CD4-positive, alpha-beta T cell treated with Interleukin-4 for 1 hour (primary cell): ENCODE data around the gene CPPED1.

Source experiments
- DNase-seq, 2 donors: peaks; one replicate each; pipeline ENCODE4 v3.0.0-alpha.2; 2020 to 2022

Gene CPPED1

DNA sequence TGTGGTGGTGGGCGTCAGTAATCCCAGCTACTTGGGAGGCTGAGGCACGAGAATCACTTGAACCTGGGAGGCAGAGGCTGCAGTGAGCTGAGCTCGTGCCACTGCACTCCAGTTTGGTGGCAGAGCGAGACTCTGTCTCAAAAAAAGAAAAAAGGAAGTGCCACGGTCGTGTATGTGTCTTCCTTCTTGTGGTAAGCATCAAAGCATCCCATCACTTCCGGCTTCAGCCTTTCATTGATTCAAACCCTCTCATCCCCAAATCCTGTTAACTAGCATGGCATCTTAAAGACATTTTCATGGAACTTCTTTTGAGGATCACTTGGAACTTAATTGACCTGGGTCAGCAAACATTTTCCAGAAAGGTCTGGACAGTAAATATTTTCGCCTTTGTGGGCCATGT, 126.2 kb downstream of the CPPED1 start:
- DNase-seq: no peak

- DNase-seq: no peak
Observed at GRCh38 chr16:12675852-12676251, 127.8 kb downstream of the CPPED1 start.

- DNase-seq: no peak
Observed at GRCh38 chr16:12675046-12675445, 128.6 kb downstream of the CPPED1 start.

GRCh38 chr16:12674524-12674923, 129.2 kb downstream of the CPPED1 start:
- no peak for DNase-seq

DNA sequence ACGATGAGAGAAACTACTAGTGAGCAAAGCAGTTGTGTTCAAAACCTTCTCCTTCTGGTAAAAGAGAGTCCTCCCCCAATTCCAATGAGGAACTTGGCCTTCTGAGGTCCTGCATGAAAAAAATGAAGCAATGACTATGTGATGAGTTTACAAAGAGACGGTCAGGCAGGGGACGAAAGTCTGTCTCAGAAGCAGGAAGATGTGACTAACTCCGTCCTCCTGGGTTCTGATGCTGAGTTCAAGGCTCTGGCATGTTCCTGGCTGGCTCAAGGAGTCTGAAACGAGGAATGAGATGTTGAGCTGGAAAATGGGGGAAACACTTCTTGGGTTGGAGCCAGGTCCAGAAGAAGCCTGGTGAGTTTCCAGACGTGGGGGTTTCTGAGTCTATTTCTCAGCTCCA, 129.6 kb downstream of the CPPED1 start:
- DNase-seq: no peak

DNA sequence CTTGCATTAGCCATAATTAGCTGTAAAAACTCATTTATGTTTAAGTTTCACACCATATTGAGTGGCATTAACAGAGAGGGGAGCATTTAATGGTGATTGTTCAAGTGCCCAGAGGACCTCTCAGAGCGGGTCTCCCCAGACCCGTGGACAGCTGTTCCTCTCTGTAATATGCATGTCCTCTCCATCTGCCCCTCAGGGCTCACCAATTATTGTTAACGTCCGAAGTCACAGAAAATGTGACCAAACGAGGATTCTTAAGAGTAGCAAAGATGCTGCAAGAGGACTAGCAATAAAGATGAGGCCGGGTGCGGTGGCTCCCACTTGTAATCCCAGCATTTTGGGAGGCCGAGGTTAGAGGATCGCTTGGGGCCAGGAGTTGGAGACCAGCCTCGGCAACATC, 130.2 kb downstream of the CPPED1 start:
- no peak for DNase-seq

- DNase-seq: no peak
Observed at GRCh38 chr16:12672986-12673385, 130.7 kb downstream of the CPPED1 start.

GRCh38 chr16:12669908-12670307, 133.8 kb downstream of the CPPED1 start:
- DNase-seq: no peak

GRCh38 chr16:12667909-12668308, 135.8 kb downstream of the CPPED1 start:
- DNase-seq: no peak

DNA sequence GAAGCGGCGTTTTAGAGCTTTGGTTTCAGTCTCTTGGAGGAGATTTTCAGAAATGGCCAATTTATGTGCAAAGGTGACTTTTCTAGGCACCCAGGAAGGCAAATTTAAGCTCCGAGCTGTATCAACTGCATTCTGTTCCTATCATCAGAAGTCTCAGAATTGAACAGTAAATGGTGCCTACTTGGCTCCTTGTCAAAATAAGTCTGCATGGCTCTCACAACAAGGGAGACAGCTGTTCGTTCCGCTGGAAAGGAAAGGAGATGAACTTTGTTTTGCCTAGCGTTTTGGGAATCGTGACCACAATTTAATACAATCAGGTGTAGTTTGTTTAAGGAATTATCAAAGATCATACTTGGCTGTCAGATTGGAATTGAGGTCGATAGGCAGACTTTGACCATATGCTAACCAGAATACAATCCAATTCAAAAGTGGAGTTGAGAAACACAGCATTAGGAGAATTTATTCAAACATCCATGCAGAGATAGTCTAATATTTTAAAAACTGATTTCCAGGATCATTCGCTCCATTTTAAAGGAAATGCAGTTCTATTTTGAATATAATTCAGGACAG, 139.4 kb downstream of the CPPED1 start:
- DNase-seq: no peak

DNA sequence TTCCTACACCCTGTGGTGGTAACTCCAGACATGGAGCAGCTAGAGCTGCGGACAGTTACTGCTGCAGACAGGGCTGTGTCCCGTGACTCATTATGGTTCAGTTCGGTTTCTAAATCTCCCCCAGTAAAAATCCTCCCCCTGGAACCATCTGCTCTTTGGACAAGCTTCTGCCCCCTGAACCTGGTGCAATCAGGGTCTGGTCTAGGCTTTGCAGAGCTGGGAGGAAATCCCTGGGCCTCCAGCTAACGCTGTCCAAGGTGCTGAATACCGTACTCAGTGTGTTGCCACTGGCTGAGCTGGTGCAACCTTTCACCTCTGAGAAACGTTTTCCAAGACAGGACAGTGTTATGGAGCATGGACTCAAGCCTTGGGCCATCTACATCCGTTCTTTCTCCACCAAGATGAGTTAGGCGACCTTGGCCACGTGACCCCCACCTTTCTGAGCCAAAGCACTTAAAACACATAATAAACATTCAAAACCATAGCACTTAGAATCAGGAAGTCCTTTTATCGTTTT, 142.0 kb downstream of the CPPED1 start:
- DNase-seq: no peak

- DNase-seq: no peak
Observed at GRCh38 chr16:12659871-12660270, 143.8 kb downstream of the CPPED1 start.

- no peak for DNase-seq
Observed at GRCh38 chr16:12658506-12658905, 145.2 kb downstream of the CPPED1 start.

DNA sequence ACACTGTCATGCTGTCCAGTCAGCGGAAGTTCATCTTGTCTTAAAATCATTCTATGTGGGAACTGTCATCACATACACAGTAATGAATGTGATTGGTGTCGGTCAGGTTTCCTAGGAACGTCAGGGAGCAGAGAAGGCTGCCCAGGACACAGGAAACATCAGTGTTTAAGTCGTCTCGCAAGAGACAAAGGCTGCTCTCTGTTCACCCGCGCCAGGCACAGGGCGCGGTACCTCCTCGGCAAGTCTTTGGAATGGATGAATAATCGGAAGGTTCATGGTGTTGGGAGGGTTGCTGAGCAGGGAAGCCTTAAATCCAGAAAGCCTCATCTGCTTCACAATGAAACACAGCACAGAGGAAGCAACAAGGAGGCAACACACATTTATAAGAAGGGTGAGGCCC, 148.2 kb downstream of the CPPED1 start:
- DNase-seq: no peak

DNA sequence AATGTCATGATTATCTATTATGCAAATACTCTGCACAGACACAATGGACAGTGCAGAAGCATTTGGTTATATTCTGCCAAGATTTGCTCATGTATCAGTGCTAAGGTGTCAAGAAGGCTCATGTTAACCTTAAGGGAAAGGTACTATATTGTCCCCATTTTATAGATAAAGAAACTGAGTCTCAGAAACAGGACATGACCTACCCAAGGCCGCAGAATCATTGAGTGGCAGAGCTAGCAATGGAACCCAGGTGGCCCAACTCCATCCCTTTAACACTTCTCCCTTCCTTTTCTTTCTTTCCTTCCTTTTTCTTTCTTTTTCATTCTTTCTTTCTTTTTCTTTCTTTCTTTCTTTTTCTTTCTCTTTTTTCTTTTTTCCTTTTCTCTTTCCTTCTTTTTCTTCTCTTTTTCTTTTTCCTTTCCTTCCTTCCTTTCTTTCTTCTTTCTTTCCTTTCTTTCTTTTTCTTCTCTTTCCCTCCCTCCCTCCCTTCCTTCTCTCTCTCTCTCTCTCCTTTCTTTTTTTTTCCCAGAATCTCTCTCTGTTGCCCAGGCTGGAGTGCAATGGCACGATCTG, 149.8 kb downstream of the CPPED1 start:
- no peak for DNase-seq

DNA sequence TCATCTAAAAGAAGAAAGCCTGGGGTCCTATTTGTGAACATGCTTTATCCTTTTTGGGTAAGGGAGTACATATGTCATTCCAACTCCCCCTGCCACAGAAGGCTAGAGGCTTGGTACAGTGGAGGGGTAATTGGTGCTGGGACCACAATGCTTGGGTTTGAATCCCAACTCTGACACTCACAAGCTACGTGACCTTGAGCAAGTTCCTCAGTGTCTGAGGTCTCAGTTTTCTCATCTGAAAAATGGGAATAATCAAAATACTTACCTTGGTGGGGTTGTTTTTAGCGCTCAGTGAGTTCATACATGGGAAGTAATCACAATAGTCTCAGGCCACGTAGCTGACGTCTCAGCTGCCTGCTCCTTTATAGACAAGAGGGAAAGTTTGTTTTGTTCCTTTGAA, 150.8 kb downstream of the CPPED1 start:
- no peak for DNase-seq

DNA sequence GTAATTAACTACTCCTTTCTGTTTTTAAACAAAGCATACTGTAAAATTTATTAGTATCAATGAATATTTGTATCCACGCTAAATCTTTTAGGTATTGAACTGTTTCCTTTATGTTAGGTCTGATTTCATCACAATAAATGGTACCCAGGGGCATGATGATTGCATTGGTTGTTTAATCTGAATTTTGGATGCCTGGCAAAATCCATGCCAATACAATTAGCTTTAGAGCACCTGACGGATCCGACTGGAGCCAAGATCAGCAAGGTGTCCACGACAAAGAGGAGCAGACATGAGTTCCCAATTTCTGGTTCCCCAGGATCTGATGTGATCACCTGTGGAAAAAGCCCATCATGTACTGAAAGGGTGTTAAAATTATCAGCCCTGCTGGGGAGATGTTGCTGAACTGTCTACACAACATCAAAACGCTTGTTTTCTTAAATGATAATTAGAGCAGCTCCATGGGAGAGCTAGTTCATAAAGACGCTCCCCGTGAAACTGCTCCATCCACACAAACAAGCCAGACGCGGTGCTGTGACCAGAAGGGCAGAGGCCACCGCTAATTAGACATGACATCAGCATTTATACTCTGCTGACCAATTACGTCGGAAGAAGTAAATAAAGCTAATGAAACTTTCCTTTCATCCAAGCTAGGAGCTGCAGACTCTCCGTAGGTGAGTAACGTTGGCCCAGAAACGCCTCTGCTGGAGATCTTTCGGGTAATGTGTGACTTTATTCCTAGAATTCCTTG, 151.7 kb downstream of the CPPED1 start:
- DNase-seq: no peak

- DNase-seq: no peak
Observed at GRCh38 chr16:12649356-12649755, 154.3 kb downstream of the CPPED1 start.

DNA sequence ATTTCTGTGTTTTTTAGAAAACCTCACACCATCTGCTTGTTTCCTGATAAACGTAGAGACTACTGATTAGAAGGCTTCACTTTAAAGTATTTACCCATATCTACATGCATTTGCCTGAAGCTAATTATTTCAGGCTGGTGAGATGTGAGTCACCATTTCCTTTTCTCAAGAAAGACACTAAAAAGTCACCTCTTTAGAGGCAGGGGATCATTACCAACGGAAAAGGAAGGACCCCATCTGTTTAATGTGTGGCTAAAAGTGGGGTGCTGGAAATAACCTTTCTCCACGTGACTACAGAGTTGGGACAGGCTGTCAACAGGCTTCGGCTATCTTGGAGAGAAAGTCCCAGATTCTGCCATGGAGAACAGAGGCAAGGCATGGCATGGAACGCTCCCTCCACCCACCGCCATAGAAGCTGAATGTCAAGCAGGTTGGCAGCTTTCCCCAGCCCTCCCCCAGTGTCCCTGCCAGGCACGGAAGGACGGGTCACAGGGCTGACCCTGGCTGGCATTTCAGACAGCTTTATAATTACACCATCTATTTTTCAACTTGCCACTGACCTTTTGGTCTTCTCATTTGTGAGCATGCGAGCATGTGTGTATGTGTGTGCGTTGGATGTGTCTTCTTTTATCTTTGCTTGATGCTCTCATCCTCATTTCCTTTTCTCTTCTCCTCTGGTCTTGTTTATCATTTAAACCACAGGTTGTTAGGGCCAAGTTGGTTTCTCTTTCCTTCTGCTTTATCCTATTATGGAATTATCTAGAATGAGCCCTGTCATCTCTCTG, 157.0 kb downstream of the CPPED1 start:
- DNase-seq: peak in 1 of 2 donors; percentile 24

- DNase-seq: no peak
Observed at GRCh38 chr16:12646098-12646489, 157.6 kb downstream of the CPPED1 start.

- no peak for DNase-seq
Observed at GRCh38 chr16:12643034-12643455, 160.6 kb downstream of the CPPED1 start.

DNA sequence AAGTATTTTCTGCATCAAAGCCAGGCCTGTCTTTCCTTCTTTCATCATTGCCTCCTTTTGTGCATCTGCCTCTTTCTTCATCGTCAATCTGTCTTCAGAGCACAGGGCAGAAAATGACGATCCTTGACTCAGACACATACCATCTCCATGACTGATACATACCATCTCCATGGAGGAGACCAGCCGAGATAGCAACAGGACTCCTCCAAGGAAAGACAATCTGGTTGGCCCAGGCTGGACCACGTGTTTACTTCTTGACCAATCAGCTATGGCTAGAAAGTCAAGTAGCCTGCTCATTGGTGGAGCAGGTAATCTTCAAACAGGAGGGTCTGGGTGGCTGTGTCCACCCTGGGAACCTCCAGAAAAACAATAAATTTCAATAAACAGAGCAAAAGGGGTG, 164.6 kb downstream of the CPPED1 start:
- DNase-seq: no peak

- no peak for DNase-seq
Observed at GRCh38 chr16:12637002-12637401, 166.7 kb downstream of the CPPED1 start.

- DNase-seq: no peak
Observed at GRCh38 chr16:12629271-12629670, 174.4 kb downstream of the CPPED1 start.
